CMK (cell line): Measurements from ENCODE around the gene OR1I1.
"Not testable (repeated sequence)": the region's sequence is repeated elsewhere in the genome, so short reads cannot be mapped to it uniquely, and the experiment has no call there.

ENCODE experiments used
- DNase-seq: peaks from one replicate; pipeline ENCODE4 v3.0.0-alpha.2; 2010; ENCODE audit warnings: low read depth

OR1I1 gene

GRCh38 chr19:15081911-15082310 is at the start of gene OR1I1:
Gene OR1I1, plus strand, starts transcription at chr19:15082211. Its CDS starts 4,855 bp downstream, at chr19:15087066.
- no peak for DNase-seq

- DNase-seq = no peak
These were observed 46.2 kb upstream of the OR1I1 start for GRCh38 chr19:15035795-15036311.

- DNase-seq = no peak
These were observed 44.4 kb upstream of the OR1I1 start for GRCh38 chr19:15037586-15037985.

- no peak for DNase-seq
These were observed 43.7 kb upstream of the OR1I1 start for GRCh38 chr19:15038294-15038693.

GRCh38 chr19:15042003-15042402 is 40.0 kb upstream of the OR1I1 start:
- DNase-seq = no peak

- DNase-seq = no peak
These were observed 39.2 kb upstream of the OR1I1 start for GRCh38 chr19:15042826-15043225.

- no peak for DNase-seq
These were observed 36.5 kb upstream of the OR1I1 start for GRCh38 chr19:15045506-15045905.

GRCh38 chr19:15047680-15048079 is 34.3 kb upstream of the OR1I1 start:
- DNase-seq = no peak

GRCh38 chr19:15048128-15048527 is 33.9 kb upstream of the OR1I1 start:
- DNase-seq = no peak

- DNase-seq = no peak
These were observed 33.0 kb upstream of the OR1I1 start, which contains the start of gene CASP14 for GRCh38 chr19:15048885-15049541. Gene CASP14, plus strand, starts transcription at chr19:15049480. Its CDS starts 2,772 bp downstream, at chr19:15052252.

GRCh38 chr19:15050639-15051038 is 31.4 kb upstream of the OR1I1 start:
- DNase-seq = no peak

GRCh38 chr19:15062036-15062435 is 20.0 kb upstream of the OR1I1 start:
- DNase-seq = no peak

GRCh38 chr19:15070386-15070785 is 11.6 kb upstream of the OR1I1 start:
- DNase-seq = not testable (repeated sequence)

GRCh38 chr19:15072930-15073647 is 8.9 kb upstream of the OR1I1 start:
- DNase-seq = no peak

GRCh38 chr19:15074371-15074770 is 7.6 kb upstream of the OR1I1 start:
- DNase-seq = no peak

GRCh38 chr19:15075806-15076205 is 6.2 kb upstream of the OR1I1 start:
- DNase-seq = no peak

GRCh38 chr19:15080002-15080401 is 2.0 kb upstream of the OR1I1 start:
- DNase-seq = not testable (repeated sequence)

GRCh38 chr19:15087182-15087581 is 5.2 kb downstream of the OR1I1 start:
- no peak for DNase-seq

GRCh38 chr19:15091918-15092753 is 10.1 kb downstream of the OR1I1 start:
- DNase-seq = no peak

- no peak for DNase-seq
These were observed 11.0 kb downstream of the OR1I1 start for GRCh38 chr19:15093001-15093400.

GRCh38 chr19:15096223-15096622 is 14.2 kb downstream of the OR1I1 start:
- no peak for DNase-seq

GRCh38 chr19:15097980-15098379 is 16.0 kb downstream of the OR1I1 start:
- not testable (repeated sequence) for DNase-seq
